ENCODE results near the gene UBA3. TPM values are rescaled to one million over a fixed set of nuclear protein-coding genes. Genes with fewer than 3 reads are reported as not detected.

Gene UBA3
- total and polyA plus RNA-seq, 2 donors (not counting 3 experiments of a cell fraction or from before 2014, with no cell fraction given) = 39.4 to 84.6 TPM

- H3K9me1 ChIP-seq (replicated peaks; ENCODE audit: control insufficient read depth, extremely low read depth, insufficient read depth, low read length) = no peaks in the 10 kb centered on the region
- no peaks in the 10 kb centered on the region for H3K27me3 ChIP-seq (ENCODE audit: control insufficient read depth in 2 of 2, insufficient read depth in 2 of 2, low read length in 2 of 2)
- FAIRE-seq = no peak
- intact Hi-C loops (cut with micrococcal nuclease) = loop anchor here (2.0 kb wide), 1 partner anchor 17 kb away; no protein-coding TSS in a partner anchor
- TF ChIP-seq MYC (IDR thresholded peaks at IDR 0.05; ENCODE audit: low read depth, low read length) (no peak), GATA2 (IDR thresholded peaks at IDR 0.05; ENCODE audit: insufficient read depth, insufficient read length, low read depth, low read length) (no peak), JUN (IDR thresholded peaks at IDR 0.05; ENCODE audit: borderline replicate concordance, insufficient read depth, insufficient read length, low read depth) (no peak), POLR2AphosphoS5 (IDR thresholded peaks at IDR 0.05; ENCODE audit: insufficient read depth, low read depth, low read length) (no peak), POLR2A (IDR thresholded peaks at IDR 0.05; ENCODE audit: low read depth, low read length) (no peak), EZH2 (IDR thresholded peaks at IDR 0.05; ENCODE audit: borderline replicate concordance, low read depth, low read length, severe bottlenecking) (no peak), FOS (IDR thresholded peaks at IDR 0.05; ENCODE audit: borderline replicate concordance, insufficient read depth, low read length) (no peak)
- TF ChIP-seq, protein P1, sequence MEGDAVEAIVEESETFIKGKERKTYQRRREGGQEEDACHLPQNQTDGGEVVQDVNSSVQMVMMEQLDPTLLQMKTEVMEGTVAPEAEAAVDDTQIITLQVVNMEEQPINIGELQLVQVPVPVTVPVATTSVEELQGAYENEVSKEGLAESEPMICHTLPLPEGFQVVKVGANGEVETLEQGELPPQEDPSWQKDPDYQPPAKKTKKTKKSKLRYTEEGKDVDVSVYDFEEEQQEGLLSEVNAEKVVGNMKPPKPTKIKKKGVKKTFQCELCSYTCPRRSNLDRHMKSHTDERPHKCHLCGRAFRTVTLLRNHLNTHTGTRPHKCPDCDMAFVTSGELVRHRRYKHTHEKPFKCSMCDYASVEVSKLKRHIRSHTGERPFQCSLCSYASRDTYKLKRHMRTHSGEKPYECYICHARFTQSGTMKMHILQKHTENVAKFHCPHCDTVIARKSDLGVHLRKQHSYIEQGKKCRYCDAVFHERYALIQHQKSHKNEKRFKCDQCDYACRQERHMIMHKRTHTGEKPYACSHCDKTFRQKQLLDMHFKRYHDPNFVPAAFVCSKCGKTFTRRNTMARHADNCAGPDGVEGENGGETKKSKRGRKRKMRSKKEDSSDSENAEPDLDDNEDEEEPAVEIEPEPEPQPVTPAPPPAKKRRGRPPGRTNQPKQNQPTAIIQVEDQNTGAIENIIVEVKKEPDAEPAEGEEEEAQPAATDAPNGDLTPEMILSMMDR (IDR thresholded peaks at IDR 0.05; ENCODE audit: extremely low read depth in 1 of 2, insufficient read depth in 1 of 2, low read depth in 1 of 2, low read length in 2 of 2) = no peak
- TF ChIP-seq, protein P2, sequence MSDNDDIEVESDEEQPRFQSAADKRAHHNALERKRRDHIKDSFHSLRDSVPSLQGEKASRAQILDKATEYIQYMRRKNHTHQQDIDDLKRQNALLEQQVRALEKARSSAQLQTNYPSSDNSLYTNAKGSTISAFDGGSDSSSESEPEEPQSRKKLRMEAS (IDR thresholded peaks at IDR 0.05; ENCODE audit: insufficient read depth, insufficient read length) = no peak
- H3K27ac ChIP-seq (ENCODE audit: insufficient read depth, low read depth, low read length) = no peak overlapping the region
- no peaks in the 10 kb centered on the region for H4K20me1 ChIP-seq (replicated peaks; ENCODE audit: control insufficient read depth, extremely low read depth, insufficient read depth, low read length)
- no peak for DNase-seq (ENCODE audit: low read depth, low spot score)
- H3K4me3 ChIP-seq (replicated peaks in 1 of 3; ENCODE audit: insufficient read depth in 1 of 3, low read depth in 1 of 3, low read length in 3 of 3) = no peak overlapping the region
- peaks cover 11% of the 10 kb centered on the region for H3K4me1 ChIP-seq (ENCODE audit: control insufficient read depth, extremely low read depth, insufficient read depth, low read length)
- H3K4me2 ChIP-seq (ENCODE audit: insufficient read depth, low read length) = no peak overlapping the region
- H2AFZ ChIP-seq (ENCODE audit: low read depth, low read length) = no peak overlapping the region
- peaks cover 7 to 11% of the 10 kb centered on the region in 2 experiments for H3K36me3 ChIP-seq (ENCODE audit: control insufficient read depth in 2 of 2, extremely low read depth in 1 of 2, insufficient read depth in 2 of 2, low read length in 2 of 2)
- no peak overlapping the region for H3K9ac ChIP-seq (replicated peaks; ENCODE audit: extremely low read depth, insufficient read depth, low read length)
- H3K9me3 ChIP-seq (replicated peaks; ENCODE audit: control insufficient read depth, insufficient read depth, low read length) = no peaks in the 10 kb centered on the region
- ChIA-PET POLR2A (no interaction called here), CTCF (interaction anchor here (1.5 to 1.6 kb wide), 2 partner anchors 14 to 23 kb away, joined by 4 to 7 read pairs; partner anchors contain the start of gene ARL6IP5)
- dilution Hi-C loops (cut with MboI; ENCODE audit: extremely low pct_ligation_motif_present, low sequenced_read_pairs) = no loop called here
- no peaks in the 10 kb centered on the region for H3K79me2 ChIP-seq (ENCODE audit: control insufficient read depth, insufficient read depth, low read length)
- BruUV-seq (replicated peaks) = no TSS peak
These were observed 27.7 kb upstream of the UBA3 start for GRCh38 chr3:69107841-69108240.

Measured in endothelial cell of umbilical vein (primary cell).